ENCODE measurements around the gene PRDX2.

DNA sequence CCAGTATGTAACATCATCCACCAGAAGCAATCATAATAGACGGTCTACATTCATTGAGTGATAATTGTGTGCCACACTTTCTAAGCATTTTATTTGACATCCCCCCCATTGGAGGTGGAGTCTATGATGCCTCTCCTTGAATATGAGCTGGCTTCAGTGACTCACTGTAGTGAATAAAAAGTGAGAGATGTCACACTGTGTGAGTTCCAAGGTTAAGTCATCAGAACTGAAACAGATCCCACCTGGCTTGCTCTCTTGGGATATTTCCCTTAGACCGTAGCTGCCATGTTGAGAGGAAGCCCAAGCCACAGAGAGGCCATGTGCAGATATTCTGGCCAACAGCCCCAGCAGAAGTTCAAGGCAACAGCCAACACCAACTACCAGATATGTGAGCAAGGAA lies 20.2 kb upstream of the PRDX2 start:
- TF ChIP-seq POLR2AphosphoS5 (IDR thresholded peaks at IDR 0.05; ENCODE audit: low read depth, low read length) (no peak), TAF1 (IDR thresholded peaks at IDR 0.05; ENCODE audit: borderline replicate concordance, insufficient read depth, low read length) (no peak), FOXP2 (optimal IDR thresholded peaks at IDR 0.05; ENCODE audit: borderline replicate concordance, extremely low read depth, extremely low read length, insufficient read depth) (no peak)
- TF ChIP-seq, protein P1, sequence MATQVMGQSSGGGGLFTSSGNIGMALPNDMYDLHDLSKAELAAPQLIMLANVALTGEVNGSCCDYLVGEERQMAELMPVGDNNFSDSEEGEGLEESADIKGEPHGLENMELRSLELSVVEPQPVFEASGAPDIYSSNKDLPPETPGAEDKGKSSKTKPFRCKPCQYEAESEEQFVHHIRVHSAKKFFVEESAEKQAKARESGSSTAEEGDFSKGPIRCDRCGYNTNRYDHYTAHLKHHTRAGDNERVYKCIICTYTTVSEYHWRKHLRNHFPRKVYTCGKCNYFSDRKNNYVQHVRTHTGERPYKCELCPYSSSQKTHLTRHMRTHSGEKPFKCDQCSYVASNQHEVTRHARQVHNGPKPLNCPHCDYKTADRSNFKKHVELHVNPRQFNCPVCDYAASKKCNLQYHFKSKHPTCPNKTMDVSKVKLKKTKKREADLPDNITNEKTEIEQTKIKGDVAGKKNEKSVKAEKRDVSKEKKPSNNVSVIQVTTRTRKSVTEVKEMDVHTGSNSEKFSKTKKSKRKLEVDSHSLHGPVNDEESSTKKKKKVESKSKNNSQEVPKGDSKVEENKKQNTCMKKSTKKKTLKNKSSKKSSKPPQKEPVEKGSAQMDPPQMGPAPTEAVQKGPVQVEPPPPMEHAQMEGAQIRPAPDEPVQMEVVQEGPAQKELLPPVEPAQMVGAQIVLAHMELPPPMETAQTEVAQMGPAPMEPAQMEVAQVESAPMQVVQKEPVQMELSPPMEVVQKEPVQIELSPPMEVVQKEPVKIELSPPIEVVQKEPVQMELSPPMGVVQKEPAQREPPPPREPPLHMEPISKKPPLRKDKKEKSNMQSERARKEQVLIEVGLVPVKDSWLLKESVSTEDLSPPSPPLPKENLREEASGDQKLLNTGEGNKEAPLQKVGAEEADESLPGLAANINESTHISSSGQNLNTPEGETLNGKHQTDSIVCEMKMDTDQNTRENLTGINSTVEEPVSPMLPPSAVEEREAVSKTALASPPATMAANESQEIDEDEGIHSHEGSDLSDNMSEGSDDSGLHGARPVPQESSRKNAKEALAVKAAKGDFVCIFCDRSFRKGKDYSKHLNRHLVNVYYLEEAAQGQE (IDR thresholded peaks at IDR 0.05; ENCODE audit: insufficient read depth in 1 of 2, low read depth in 2 of 2, low read length in 2 of 2): no peak

Measured in PFSK-1 (cell line).